CD14-positive monocyte (primary cell): ENCODE measurements around the gene R3HCC1L. TPM values are rescaled to one million over a fixed set of nuclear protein-coding genes. Genes with fewer than 3 reads are reported as not detected.
A peak's percentile ranks its signal among the peaks of the same experiment; 100 is the strongest.

Experiments used
- DNase-seq, 3 donors: peaks; one replicate each; pipeline ENCODE4 v3.0.0-alpha.2; 2011 to 2022
- H2AFZ ChIP-seq: 2 replicates; pipeline ENCODE4 v1.6.0; 2012; ENCODE audit warnings: mild to moderate bottlenecking, low read depth, low read length, inconsistent platforms; ENCODE audit not compliant: insufficient read depth, poor library complexity, severe bottlenecking
- H3K27ac ChIP-seq, 2 donors: 1 replicate in 1 of 2; 2 replicates in 1 of 2; pipeline ENCODE4 v1.5.1; 2012 to 2013; ENCODE audit warnings: low read length in 2 of 2, control low read depth in 1 of 2, inconsistent platforms in 1 of 2, low read depth in 1 of 2, mild to moderate bottlenecking in 1 of 2
- H3K27me3 ChIP-seq, 2 donors: one replicate each; pipeline versions ENCODE4 v1.6.0 to v1.6.1; 2011 to 2013; ENCODE audit warnings: low read length in 2 of 2; ENCODE audit not compliant: control insufficient read depth in 2 of 2, insufficient read depth in 2 of 2
- H3K36me3 ChIP-seq, 2 donors: replicated peaks in 1 of 2; 1 replicate in 1 of 2; 2 replicates in 1 of 2; pipeline versions ENCODE4 v1.5.1 to v1.6.1; 2012 to 2013; ENCODE audit warnings: low read length in 2 of 2, control low read depth in 1 of 2, inconsistent platforms in 1 of 2, mild to moderate bottlenecking in 1 of 2; ENCODE audit not compliant: insufficient read depth in 2 of 2, control insufficient read depth in 1 of 2
- H3K4me1 ChIP-seq, 2 donors: 1 replicate in 1 of 2; 2 replicates in 1 of 2; pipeline versions ENCODE4 v1.5.1 to v1.6.1; 2012 to 2013; ENCODE audit warnings: low read length in 2 of 2, control low read depth in 1 of 2, inconsistent platforms in 1 of 2, mild to moderate bottlenecking in 1 of 2, moderate library complexity in 1 of 2; ENCODE audit not compliant: insufficient read depth in 2 of 2, control insufficient read depth in 1 of 2
- H3K4me2 ChIP-seq: replicated peaks from 2 replicates; pipeline ENCODE3; 2012; ENCODE audit warnings: low read length, moderate library complexity, mild to moderate bottlenecking; ENCODE audit not compliant: poor library complexity, severe bottlenecking; ENCODE audit errors: extremely low read depth
- H3K4me3 ChIP-seq, 3 experiments: fragments of 200-600 bp in 1 of 3; sonication (generic) in 1 of 3; replicated peaks in 1 of 3; 1 replicate in 2 of 3; 2 replicates in 1 of 3; pipeline ENCODE4 v1.5.1; 2011 to 2013; ENCODE audit warnings: low read length in 3 of 3, mild to moderate bottlenecking in 3 of 3, control low read depth in 2 of 3, low read depth in 2 of 3, inconsistent platforms in 1 of 3, moderate library complexity in 1 of 3
- H3K79me2 ChIP-seq: 2 replicates; pipeline ENCODE4 v1.6.0; 2012; ENCODE audit warnings: mild to moderate bottlenecking, control low read depth, inconsistent platforms, low read length, moderate library complexity; ENCODE audit not compliant: insufficient read depth
- H3K9ac ChIP-seq: 2 replicates; pipeline ENCODE4 v1.6.0; 2017; ENCODE audit warnings: low read length, mild to moderate bottlenecking; ENCODE audit not compliant: insufficient read depth, poor library complexity, severe bottlenecking
- H3K9me3 ChIP-seq, 2 donors: replicated peaks in 1 of 2; 1 replicate in 1 of 2; 2 replicates in 1 of 2; pipeline versions ENCODE4 v1.5.1 to v1.6.1; 2012 to 2013; ENCODE audit warnings: low read length in 2 of 2, control low read depth in 1 of 2; ENCODE audit not compliant: control insufficient read depth in 1 of 2, insufficient read depth in 1 of 2
- H4K20me1 ChIP-seq: 2 replicates; pipeline ENCODE4 v1.6.0; 2012; ENCODE audit warnings: mild to moderate bottlenecking, low read length, control low read depth, moderate library complexity; ENCODE audit not compliant: insufficient read depth
- H3K27ac Mint-ChIP-seq, 7 donors: one replicate each; pipeline ENCODE4 v1.8.0; 2020; ENCODE audit warnings: mild to moderate bottlenecking in 7 of 7, mixed read lengths in 7 of 7, moderate library complexity in 6 of 7, inconsistent platforms in 2 of 7
- H3K27me3 Mint-ChIP-seq, 3 donors: one replicate each; pipeline ENCODE4 v1.8.0; 2021 to 2022; ENCODE audit warnings: low read depth in 3 of 3, mild to moderate bottlenecking in 3 of 3, mixed read lengths in 3 of 3, moderate library complexity in 3 of 3, inconsistent platforms in 1 of 3
- H3K36me3 Mint-ChIP-seq, 2 donors: one replicate each; pipeline ENCODE4 v1.8.0; 2020; ENCODE audit warnings: mixed read lengths in 2 of 2, inconsistent platforms in 1 of 2, mild to moderate bottlenecking in 1 of 2
- H3K4me1 Mint-ChIP-seq: one replicate; pipeline ENCODE4 v1.8.0; 2020; ENCODE audit warnings: mild to moderate bottlenecking, mixed read lengths
- H3K4me3 Mint-ChIP-seq, 2 donors: one replicate each; pipeline ENCODE4 v1.8.0; 2020; ENCODE audit warnings: mild to moderate bottlenecking in 2 of 2, mixed read lengths in 2 of 2, moderate library complexity in 1 of 2
- H3K9me3 Mint-ChIP-seq, 7 donors: one replicate each; pipeline ENCODE4 v1.8.0; 2020 to 2022; ENCODE audit warnings: mixed read lengths in 7 of 7, mild to moderate bottlenecking in 6 of 7, moderate library complexity in 6 of 7, inconsistent platforms in 2 of 7
- WGBS: methylation state at CpG from one replicate; pipeline ENCODE4 v1.1.5; 2013; ENCODE audit warnings: missing lambda C conversion rate; ENCODE audit not compliant: insufficient coverage; 5-methylcytosine and 5-hydroxymethylcytosine counted together
- intact Hi-C, 2 donors: fragments of 100-400 bp; cut with micrococcal nuclease; formaldehyde crosslinking; loops; one replicate each; pipeline versions ENCODE4 v1.15.0 to v1.15.1; 2023
- polyA plus RNA-seq, 3 donors: library from polyadenylated mRNA; depleted of rRNA in 1 of 3; unstranded in 2 of 3; stranded (reverse) in 1 of 3; fragments of 300-500 nt in 2 of 3; fragments of >200 nt in 1 of 3; fragmentation: Illumina TruSeq in 2 of 3; gene quantifications; 1 replicate in 2 of 3; 2 replicates in 1 of 3; pipeline ENCODE4 v1.2.3, GENCODE V29; 2012 to 2021
- TF ChIP-seq, protein P1 (sequence below): fragments of 200-600 bp; IDR thresholded peaks from one replicate; pipeline ENCODE4 v1.8.0; 2022; ENCODE audit warnings: antibody characterized with exemption, mild to moderate bottlenecking

Gene R3HCC1L
- polyA plus RNA-seq, 3 donors = 2.6 to 13.8 (median 2.7) TPM

DNA sequence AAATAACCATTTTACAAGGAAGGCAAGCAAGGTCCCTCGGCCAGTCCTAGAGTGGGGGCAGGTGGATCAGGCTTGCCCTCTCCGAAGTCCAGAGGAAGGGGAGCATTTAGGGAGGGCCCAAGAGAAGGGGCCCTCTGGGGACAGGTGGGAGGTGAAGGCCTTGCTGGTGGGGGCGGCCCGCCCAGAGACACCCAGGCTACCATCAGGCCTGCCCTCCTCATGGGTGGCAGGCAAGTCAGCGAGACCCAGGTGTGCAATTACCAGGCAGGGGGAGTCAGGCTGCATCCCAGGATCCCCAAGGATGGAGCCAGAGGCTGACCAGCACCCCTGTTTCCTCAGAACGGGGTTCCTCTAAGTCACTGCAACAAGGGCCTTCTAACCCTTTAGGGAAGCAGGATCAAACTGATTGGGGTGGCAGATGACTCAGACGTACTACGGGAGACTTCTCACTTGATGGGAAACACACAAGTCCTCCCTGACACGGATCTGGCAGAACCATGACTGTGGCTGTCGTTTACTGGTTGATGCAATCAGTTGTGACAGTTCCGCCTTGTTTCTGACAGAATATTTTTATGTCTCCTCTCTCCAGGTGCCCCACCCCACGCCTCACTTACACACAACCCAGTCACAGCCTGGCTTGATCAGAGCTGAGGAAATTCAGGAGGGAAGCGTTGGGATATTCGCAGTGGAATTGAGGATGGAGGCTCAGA lies 125.3 kb downstream of the R3HCC1L start:
- H3K36me3 Mint-ChIP-seq = peaks cover 15% of the 10 kb centered on the region in 2 donors

DNA sequence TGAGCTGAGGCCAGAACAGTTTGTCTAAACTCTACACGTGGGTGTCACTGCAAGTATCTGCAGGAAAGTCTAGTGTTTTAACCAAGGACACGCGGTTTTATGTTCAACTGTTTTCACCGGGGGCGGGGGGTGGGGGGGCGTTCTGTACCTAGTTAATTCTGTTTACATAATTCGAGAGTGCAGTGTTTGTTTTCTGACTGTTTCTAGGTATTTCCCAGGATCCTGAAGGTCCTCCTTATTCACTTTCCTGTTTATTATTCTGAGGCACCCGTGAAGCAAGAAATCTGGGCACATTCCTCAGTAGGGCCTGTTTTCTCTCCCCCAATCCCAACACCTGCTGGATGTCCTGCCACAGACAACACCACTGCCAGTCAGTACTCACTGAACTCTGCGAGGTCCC lies 125.9 kb downstream of the R3HCC1L start:
- intact Hi-C loops = loop anchor here in 1 of 2 donors (10.0 kb wide), 1 partner anchor 74 kb away; no protein-coding TSS in a partner anchor
- H3K27me3 ChIP-seq = no peaks in the 10 kb centered on the region
- peaks cover 4 to 12% of the 10 kb centered on the region in 2 donors for H3K36me3 ChIP-seq
- H2AFZ ChIP-seq = no peak overlapping the region
- peaks cover 21 to 27% of the 10 kb centered on the region in 2 donors for H3K4me1 ChIP-seq
- Mint-ChIP-seq H3K9me3 (peaks cover 0 to 4% (median 0%) of the 10 kb centered on the region in 7 donors), H3K4me1 (peaks cover 29% of the 10 kb centered on the region), H3K4me3 (no peak overlapping the region), H3K36me3 (peaks cover 13 to 15% of the 10 kb centered on the region in 2 donors), H3K27ac (peak overlapping the region; percentile 63 to 92 (median 87)), H3K27me3 (peaks cover 2 to 7% (median 3%) of the 10 kb centered on the region in 3 donors)
- no peak overlapping the region for H3K4me3 ChIP-seq
- no peaks in the 10 kb centered on the region for H3K9me3 ChIP-seq
- DNase-seq = no peak
- TF ChIP-seq, protein P1, sequence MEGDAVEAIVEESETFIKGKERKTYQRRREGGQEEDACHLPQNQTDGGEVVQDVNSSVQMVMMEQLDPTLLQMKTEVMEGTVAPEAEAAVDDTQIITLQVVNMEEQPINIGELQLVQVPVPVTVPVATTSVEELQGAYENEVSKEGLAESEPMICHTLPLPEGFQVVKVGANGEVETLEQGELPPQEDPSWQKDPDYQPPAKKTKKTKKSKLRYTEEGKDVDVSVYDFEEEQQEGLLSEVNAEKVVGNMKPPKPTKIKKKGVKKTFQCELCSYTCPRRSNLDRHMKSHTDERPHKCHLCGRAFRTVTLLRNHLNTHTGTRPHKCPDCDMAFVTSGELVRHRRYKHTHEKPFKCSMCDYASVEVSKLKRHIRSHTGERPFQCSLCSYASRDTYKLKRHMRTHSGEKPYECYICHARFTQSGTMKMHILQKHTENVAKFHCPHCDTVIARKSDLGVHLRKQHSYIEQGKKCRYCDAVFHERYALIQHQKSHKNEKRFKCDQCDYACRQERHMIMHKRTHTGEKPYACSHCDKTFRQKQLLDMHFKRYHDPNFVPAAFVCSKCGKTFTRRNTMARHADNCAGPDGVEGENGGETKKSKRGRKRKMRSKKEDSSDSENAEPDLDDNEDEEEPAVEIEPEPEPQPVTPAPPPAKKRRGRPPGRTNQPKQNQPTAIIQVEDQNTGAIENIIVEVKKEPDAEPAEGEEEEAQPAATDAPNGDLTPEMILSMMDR = no peak
- H3K4me2 ChIP-seq = no peak overlapping the region
- no peaks in the 10 kb centered on the region for H3K79me2 ChIP-seq
- H3K9ac ChIP-seq = no peak overlapping the region
- H3K27ac ChIP-seq = peak overlapping the region; percentile 7 to 58
- no peaks in the 10 kb centered on the region for H4K20me1 ChIP-seq
- 66% methylated on average over 9 of the region's 9 CpGs for WGBS

More for the DNA sequence above, 125.3 kb downstream of the R3HCC1L start:
- Histone ChIP-seq H3K4me2 (no peak overlapping the region), H3K27ac (peak overlapping the region; percentile 35 to 58), H3K9me3 (no peaks in the 10 kb centered on the region), H3K9ac (no peak overlapping the region), H3K27me3 (no peaks in the 10 kb centered on the region), H2AFZ (no peak overlapping the region), H3K36me3 (peaks cover 4 to 16% of the 10 kb centered on the region in 2 donors), H3K4me3 (no peak overlapping the region), H3K4me1 (peaks cover 21 to 27% of the 10 kb centered on the region in 2 donors), H4K20me1 (no peaks in the 10 kb centered on the region), H3K79me2 (no peaks in the 10 kb centered on the region)
- TF ChIP-seq, protein P1 = no peak
- DNase-seq = peak; percentile 87 to 97 (median 95)
- H3K4me1 Mint-ChIP-seq = peaks cover 29% of the 10 kb centered on the region
- no peak overlapping the region for H3K4me3 Mint-ChIP-seq
- H3K9me3 Mint-ChIP-seq = peaks cover 0 to 4% (median 0%) of the 10 kb centered on the region in 7 donors
- intact Hi-C loops = loop anchor here in 1 of 2 donors (10.0 kb wide), 1 partner anchor 75 kb away; no protein-coding TSS in a partner anchor
- peak overlapping the region; percentile 63 to 92 (median 87) for H3K27ac Mint-ChIP-seq
- peaks cover 2 to 4% (median 3%) of the 10 kb centered on the region in 3 donors for H3K27me3 Mint-ChIP-seq
- WGBS = 45% methylated on average over 8 of the region's 14 CpGs
